NT2/D1 (cell line): ENCODE data around the gene HSF2.

Experiments used
- SUZ12 ChIP-seq: IDR thresholded peaks from 2 replicates; pipeline ENCODE4 v1.6.1; 2011; ENCODE audit not compliant: insufficient read length, insufficient read depth; ENCODE audit errors: extremely low read depth
- ZNF274 ChIP-seq: IDR thresholded peaks from 2 replicates; pipeline ENCODE4 v1.6.1; 2011; ENCODE audit warnings: mild to moderate bottlenecking, low read depth, low read length

DNA sequence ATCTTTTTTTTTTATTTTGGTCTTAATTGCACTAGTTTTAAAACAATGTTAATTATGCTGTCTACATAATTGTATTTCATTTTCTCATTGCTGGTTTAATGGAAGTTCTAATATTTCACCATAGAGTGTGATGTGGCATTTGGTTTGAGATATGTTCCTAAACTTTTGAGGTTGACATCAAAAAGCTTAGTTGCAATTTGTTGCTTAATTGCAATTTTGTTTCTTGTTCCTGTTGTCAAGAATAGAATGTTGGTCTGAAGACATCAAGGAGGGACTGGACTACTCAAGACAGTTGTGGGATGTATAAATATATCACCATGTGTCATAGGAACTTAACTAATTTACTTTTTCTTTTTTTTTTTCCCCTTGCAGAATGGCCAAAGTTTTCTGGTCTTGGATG is 12.5 kb downstream of the HSF2 start:
- TF ChIP-seq SUZ12 (no peak), ZNF274 (no peak)
